ENCODE data around the gene CEP250. TPM values are rescaled to one million over a fixed set of nuclear protein-coding genes. Genes with fewer than 3 reads are reported as not detected.

The CEP250 gene
- polyA plus RNA-seq, 1 donor from 2014 or later: 22.0 TPM

DNA sequence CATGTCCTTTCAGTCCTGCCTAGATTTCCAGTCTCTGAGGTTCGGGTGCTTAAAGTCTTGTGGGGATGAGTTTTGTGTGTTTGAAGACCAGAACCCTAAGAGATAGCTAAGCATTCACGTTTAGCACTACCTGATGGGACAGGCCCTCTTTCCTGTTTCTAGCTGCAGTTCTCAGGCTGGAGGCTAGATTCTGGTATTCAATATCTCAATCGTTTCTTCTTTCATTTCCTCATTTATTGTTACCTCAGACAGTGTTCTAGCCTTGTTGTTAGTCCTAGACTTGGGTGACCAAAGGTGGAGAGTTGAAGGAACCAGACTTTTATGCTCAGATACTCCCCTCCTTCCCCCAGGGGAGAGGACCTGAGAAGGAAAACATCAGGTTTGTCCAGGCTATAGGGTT lies 16.8 kb downstream of the CEP250 start:
- no peaks in the 10 kb centered on the region for H4K20me1 ChIP-seq (ENCODE audit: insufficient read depth)
- H3F3A ChIP-seq (ENCODE audit: insufficient read depth, low read length, poor library complexity, severe bottlenecking): no peaks in the 10 kb centered on the region
- H3K4me3 ChIP-seq (ENCODE audit: low read length): no peak overlapping the region
- H3K9me3 ChIP-seq (ENCODE audit: low read length): no peaks in the 10 kb centered on the region
- H3K4me2 ChIP-seq (ENCODE audit: low read length): no peak overlapping the region
- no peak overlapping the region for H3K9ac ChIP-seq (ENCODE audit: low read length)
- no peak overlapping the region for H2AFZ ChIP-seq (ENCODE audit: low read depth, low read length)
- no peaks in the 10 kb centered on the region for H3K27me3 ChIP-seq (ENCODE audit: insufficient read depth, low read depth, low read length)
- no peaks in the 10 kb centered on the region for H3K79me2 ChIP-seq (replicated peaks; ENCODE audit: insufficient read depth, low read length)
- no peak overlapping the region for H3K27ac ChIP-seq (ENCODE audit: low read length)
- H3K36me3 ChIP-seq (ENCODE audit: insufficient read depth, low read length): no peaks in the 10 kb centered on the region
- no peak for TF ChIP-seq EP300 (conservative IDR thresholded peaks at IDR 0.05; ENCODE audit: poor library complexity, severe bottlenecking)
- TF ChIP-seq RAD21 (conservative IDR thresholded peaks at IDR 0.05): no peak
- no peak for TF ChIP-seq MXI1 (conservative IDR thresholded peaks at IDR 0.05; ENCODE audit: poor library complexity, severe bottlenecking)
- TF ChIP-seq TAF1 (IDR thresholded peaks at IDR 0.05; ENCODE audit: low read depth): no peak
- no peak for TF ChIP-seq POLR2AphosphoS5 (IDR thresholded peaks at IDR 0.05)
- TF ChIP-seq EZH2 (IDR thresholded peaks at IDR 0.05; ENCODE audit: borderline replicate concordance, insufficient read depth, low read length, poor library complexity, severe bottlenecking): no peak
- no peak for TF ChIP-seq SMC3 (conservative IDR thresholded peaks at IDR 0.05; ENCODE audit: poor library complexity)
- TF ChIP-seq, protein P1, sequence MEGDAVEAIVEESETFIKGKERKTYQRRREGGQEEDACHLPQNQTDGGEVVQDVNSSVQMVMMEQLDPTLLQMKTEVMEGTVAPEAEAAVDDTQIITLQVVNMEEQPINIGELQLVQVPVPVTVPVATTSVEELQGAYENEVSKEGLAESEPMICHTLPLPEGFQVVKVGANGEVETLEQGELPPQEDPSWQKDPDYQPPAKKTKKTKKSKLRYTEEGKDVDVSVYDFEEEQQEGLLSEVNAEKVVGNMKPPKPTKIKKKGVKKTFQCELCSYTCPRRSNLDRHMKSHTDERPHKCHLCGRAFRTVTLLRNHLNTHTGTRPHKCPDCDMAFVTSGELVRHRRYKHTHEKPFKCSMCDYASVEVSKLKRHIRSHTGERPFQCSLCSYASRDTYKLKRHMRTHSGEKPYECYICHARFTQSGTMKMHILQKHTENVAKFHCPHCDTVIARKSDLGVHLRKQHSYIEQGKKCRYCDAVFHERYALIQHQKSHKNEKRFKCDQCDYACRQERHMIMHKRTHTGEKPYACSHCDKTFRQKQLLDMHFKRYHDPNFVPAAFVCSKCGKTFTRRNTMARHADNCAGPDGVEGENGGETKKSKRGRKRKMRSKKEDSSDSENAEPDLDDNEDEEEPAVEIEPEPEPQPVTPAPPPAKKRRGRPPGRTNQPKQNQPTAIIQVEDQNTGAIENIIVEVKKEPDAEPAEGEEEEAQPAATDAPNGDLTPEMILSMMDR (IDR thresholded peaks at IDR 0.05; ENCODE audit: poor library complexity, severe bottlenecking): no peak
- TF ChIP-seq, protein P2, sequence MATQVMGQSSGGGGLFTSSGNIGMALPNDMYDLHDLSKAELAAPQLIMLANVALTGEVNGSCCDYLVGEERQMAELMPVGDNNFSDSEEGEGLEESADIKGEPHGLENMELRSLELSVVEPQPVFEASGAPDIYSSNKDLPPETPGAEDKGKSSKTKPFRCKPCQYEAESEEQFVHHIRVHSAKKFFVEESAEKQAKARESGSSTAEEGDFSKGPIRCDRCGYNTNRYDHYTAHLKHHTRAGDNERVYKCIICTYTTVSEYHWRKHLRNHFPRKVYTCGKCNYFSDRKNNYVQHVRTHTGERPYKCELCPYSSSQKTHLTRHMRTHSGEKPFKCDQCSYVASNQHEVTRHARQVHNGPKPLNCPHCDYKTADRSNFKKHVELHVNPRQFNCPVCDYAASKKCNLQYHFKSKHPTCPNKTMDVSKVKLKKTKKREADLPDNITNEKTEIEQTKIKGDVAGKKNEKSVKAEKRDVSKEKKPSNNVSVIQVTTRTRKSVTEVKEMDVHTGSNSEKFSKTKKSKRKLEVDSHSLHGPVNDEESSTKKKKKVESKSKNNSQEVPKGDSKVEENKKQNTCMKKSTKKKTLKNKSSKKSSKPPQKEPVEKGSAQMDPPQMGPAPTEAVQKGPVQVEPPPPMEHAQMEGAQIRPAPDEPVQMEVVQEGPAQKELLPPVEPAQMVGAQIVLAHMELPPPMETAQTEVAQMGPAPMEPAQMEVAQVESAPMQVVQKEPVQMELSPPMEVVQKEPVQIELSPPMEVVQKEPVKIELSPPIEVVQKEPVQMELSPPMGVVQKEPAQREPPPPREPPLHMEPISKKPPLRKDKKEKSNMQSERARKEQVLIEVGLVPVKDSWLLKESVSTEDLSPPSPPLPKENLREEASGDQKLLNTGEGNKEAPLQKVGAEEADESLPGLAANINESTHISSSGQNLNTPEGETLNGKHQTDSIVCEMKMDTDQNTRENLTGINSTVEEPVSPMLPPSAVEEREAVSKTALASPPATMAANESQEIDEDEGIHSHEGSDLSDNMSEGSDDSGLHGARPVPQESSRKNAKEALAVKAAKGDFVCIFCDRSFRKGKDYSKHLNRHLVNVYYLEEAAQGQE (IDR thresholded peaks at IDR 0.05; ENCODE audit: borderline replicate concordance): no peak
- H3K9me2 ChIP-seq (ENCODE audit: insufficient read depth, low read length): no peaks in the 10 kb centered on the region

DNA sequence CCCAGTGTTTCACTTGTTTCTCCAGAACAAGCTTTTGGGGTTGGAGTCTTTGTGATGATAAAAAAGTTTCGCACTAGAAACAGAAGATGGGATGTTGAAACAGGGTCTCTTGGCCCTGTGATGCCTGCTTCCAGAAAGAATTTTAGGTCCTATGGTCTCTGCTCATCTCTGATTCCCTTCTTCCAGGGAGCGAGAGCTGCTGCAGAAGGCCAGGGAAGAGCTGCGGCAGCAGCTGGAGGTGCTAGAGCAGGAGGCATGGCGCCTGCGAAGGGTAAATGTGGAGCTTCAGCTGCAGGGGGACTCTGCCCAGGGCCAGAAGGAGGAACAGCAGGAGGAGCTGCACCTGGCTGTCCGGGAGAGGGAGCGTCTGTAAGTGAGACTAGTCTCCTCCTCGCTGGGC lies 18.3 kb downstream of the CEP250 start:
- Histone ChIP-seq H3K79me2 (replicated peaks; ENCODE audit: insufficient read depth, low read length) (no peaks in the 10 kb centered on the region), H3K27ac (ENCODE audit: low read length) (no peak overlapping the region), H3K27me3 (ENCODE audit: insufficient read depth, low read depth, low read length) (no peaks in the 10 kb centered on the region), H3K4me3 (ENCODE audit: low read length) (no peak overlapping the region), H3K36me3 (ENCODE audit: insufficient read depth, low read length) (peaks cover 3% of the 10 kb centered on the region), H3K9ac (ENCODE audit: low read length) (no peak overlapping the region), H4K20me1 (ENCODE audit: insufficient read depth) (no peaks in the 10 kb centered on the region), H3F3A (ENCODE audit: insufficient read depth, low read length, poor library complexity, severe bottlenecking) (no peaks in the 10 kb centered on the region), H3K4me2 (ENCODE audit: low read length) (no peak overlapping the region), H2AFZ (ENCODE audit: low read depth, low read length) (no peak overlapping the region), H3K9me2 (ENCODE audit: insufficient read depth, low read length) (no peaks in the 10 kb centered on the region), H3K9me3 (ENCODE audit: low read length) (no peaks in the 10 kb centered on the region)
- TF ChIP-seq MXI1 (conservative IDR thresholded peaks at IDR 0.05; ENCODE audit: poor library complexity, severe bottlenecking) (no peak), EZH2 (IDR thresholded peaks at IDR 0.05; ENCODE audit: borderline replicate concordance, insufficient read depth, low read length, poor library complexity, severe bottlenecking) (no peak), POLR2AphosphoS5 (IDR thresholded peaks at IDR 0.05) (no peak), SMC3 (conservative IDR thresholded peaks at IDR 0.05; ENCODE audit: poor library complexity) (no peak), EP300 (conservative IDR thresholded peaks at IDR 0.05; ENCODE audit: poor library complexity, severe bottlenecking) (no peak), RAD21 (conservative IDR thresholded peaks at IDR 0.05) (no peak), TAF1 (IDR thresholded peaks at IDR 0.05; ENCODE audit: low read depth) (no peak)
- TF ChIP-seq, protein P2 (IDR thresholded peaks at IDR 0.05; ENCODE audit: borderline replicate concordance): no peak
- TF ChIP-seq, protein P1 (IDR thresholded peaks at IDR 0.05; ENCODE audit: poor library complexity, severe bottlenecking): no peak

Data from neural cell (in vitro differentiated cells).